H54 (cell line): ENCODE measurements around the gene SNX20.

Source experiments
- DNase-seq: peaks from one replicate; pipeline ENCODE4 v3.0.0; 2011; ENCODE audit warnings: low spot score, mixed read lengths; ENCODE audit not compliant: insufficient read length
- FAIRE-seq: peaks from 3 replicates; lab custom pipeline; 2011; peaks lifted over from hg19 to GRCh38; lab: Jason Lieb, UNC
- POLR2A ChIP-seq: IDR thresholded peaks from 2 replicates; pipeline ENCODE4 v1.6.1; 2011; ENCODE audit warnings: low read depth, mild to moderate bottlenecking, low read length

SNX20 gene

GRCh38 chr16:50667497-50668367 is 13.4 kb downstream of the SNX20 start:
- FAIRE-seq (no peak), DNase-seq (no peak)
- TF ChIP-seq POLR2A, result no peak

GRCh38 chr16:50666658-50667496 is 14.2 kb downstream of the SNX20 start:
- DNase-seq (no peak), FAIRE-seq (no peak)

GRCh38 chr16:50665128-50665878 is 15.8 kb downstream of the SNX20 start:
- DNase-seq, result peak; percentile 85

More at GRCh38 chr16:50666658-50667496, 14.2 kb downstream of the SNX20 start:
- no peak for TF ChIP-seq POLR2A

GRCh38 chr16:50664270-50664669 is 16.8 kb downstream of the SNX20 start:
- no peak for FAIRE-seq
- DNase-seq, result no peak
- no peak for TF ChIP-seq POLR2A

More at GRCh38 chr16:50665128-50665878, 15.8 kb downstream of the SNX20 start:
- no peak for FAIRE-seq
- no peak for TF ChIP-seq POLR2A

GRCh38 chr16:50662306-50662940 is 18.7 kb downstream of the SNX20 start:
- FAIRE-seq, result no peak
- TF ChIP-seq POLR2A, result no peak
- no peak for DNase-seq

GRCh38 chr16:50659806-50660205 is 21.3 kb downstream of the SNX20 start:
- TF ChIP-seq POLR2A, result no peak
- no peak for FAIRE-seq
- DNase-seq, result no peak

- no peak for FAIRE-seq
These were observed 23.9 kb downstream of the SNX20 start for GRCh38 chr16:50657241-50657640.

GRCh38 chr16:50655558-50656055 is 25.5 kb downstream of the SNX20 start:
- DNase-seq, result no peak
- no peak for TF ChIP-seq POLR2A
- FAIRE-seq, result no peak

More at GRCh38 chr16:50657241-50657640, 23.9 kb downstream of the SNX20 start:
- TF ChIP-seq POLR2A, result no peak
- no peak for DNase-seq

GRCh38 chr16:50653633-50654519 is 27.2 kb downstream of the SNX20 start:
- FAIRE-seq (no peak), DNase-seq (no peak)
- TF ChIP-seq POLR2A, result no peak

- TF ChIP-seq POLR2A, result no peak
- FAIRE-seq (no peak), DNase-seq (no peak)
These were observed 28.2 kb downstream of the SNX20 start for GRCh38 chr16:50652836-50653425.

- no peak for TF ChIP-seq POLR2A
- DNase-seq, result no peak
- FAIRE-seq, result no peak
These were observed 29.2 kb downstream of the SNX20 start for GRCh38 chr16:50651835-50652438.
